HEK293 (cell line): ENCODE results near the gene VPS50.

Experiments used
- ZNF274 ChIP-seq, 2 experiments: fragments of 200-500 bp in 1 of 2; fragments of 450-650 bp in 1 of 2; sonication (Bioruptor generic) in 1 of 2; formaldehyde crosslinking in 1 of 2; IDR thresholded peaks; 2 replicates each; pipeline versions ENCODE4 v1.5.1 to v1.6.1; 2014 to 2016; ENCODE audit warnings: borderline replicate concordance in 1 of 2, inconsistent platforms in 1 of 2, low read length in 1 of 2, missing biosample characterization in 1 of 2, missing genetic modification characterization in 1 of 2
- ZNF707 ChIP-seq: fragments of 450-650 bp; formaldehyde crosslinking; IDR thresholded peaks from 2 replicates; pipeline ENCODE4 v1.5.1; 2016; ENCODE audit warnings: missing biosample characterization, missing genetic modification characterization

- TF ChIP-seq ZNF707 (tag by site-specific recombination) (no peak), ZNF274 (IDR thresholded peaks at IDR 0.05; ENCODE audit: low read length) (no peak), ZNF274 (tag by site-specific recombination; IDR thresholded peaks at IDR 0.05; ENCODE audit: borderline replicate concordance) (no peak)
Measured at GRCh38 chr7:93262535-93262934, 30.4 kb downstream of the VPS50 start.
